Measurements from ENCODE around the gene CCR7. TPM values are rescaled to one million over a fixed set of nuclear protein-coding genes. Genes with fewer than 3 reads are reported as not detected.

CCR7 gene
- total and polyA plus RNA-seq, 9 donors: 0.18 to 2.5 (median 0.37) TPM; not detected in 2

GRCh38 chr17:40612599-40613244 is 47.5 kb upstream of the CCR7 start:
- Histone ChIP-seq H3K27ac (no peak overlapping the region), H3K9me3 (no peaks in the 10 kb centered on the region), H3K4me1 (ENCODE audit: insufficient read depth) (peaks cover 9% of the 10 kb centered on the region), H3K4me3 (no peak overlapping the region), H3K27me3 (no peaks in the 10 kb centered on the region), H3K36me3 (no peaks in the 10 kb centered on the region)
- 77 to 84% (median 77%) methylated on average over 11 of the region's 11 CpGs for WGBS, 3 donors
- TF ChIP-seq CTCF (IDR thresholded peaks at IDR 0.05) (no peak), EP300 (IDR thresholded peaks at IDR 0.05) (no peak), POLR2A (IDR thresholded peaks at IDR 0.05) (no peak)
- DNase-seq: no peak
- intact Hi-C loops (cut with DNase I): no loop called here

- intact Hi-C loops (cut with DNase I): no loop called here
- Histone ChIP-seq H3K4me3 (no peak overlapping the region), H3K27ac (no peak overlapping the region), H3K9me3 (no peaks in the 10 kb centered on the region), H3K4me1 (ENCODE audit: insufficient read depth) (peaks cover 9% of the 10 kb centered on the region), H3K27me3 (no peaks in the 10 kb centered on the region), H3K36me3 (no peaks in the 10 kb centered on the region)
- DNase-seq: no peak
- 56 to 63% (median 58%) methylated on average over 7 of the region's 7 CpGs for WGBS, 3 donors
- TF ChIP-seq EP300 (IDR thresholded peaks at IDR 0.05) (no peak), POLR2A (IDR thresholded peaks at IDR 0.05) (no peak), CTCF (IDR thresholded peaks at IDR 0.05) (no peak)
Observed at GRCh38 chr17:40611840-40612474, 46.7 kb upstream of the CCR7 start.

- 44 to 70% (median 44%) methylated on average over 2 of the region's 2 CpGs for WGBS, 3 donors
- Histone ChIP-seq H3K36me3 (no peaks in the 10 kb centered on the region), H3K4me1 (ENCODE audit: insufficient read depth) (peaks cover 4% of the 10 kb centered on the region), H3K27me3 (no peaks in the 10 kb centered on the region), H3K9me3 (no peaks in the 10 kb centered on the region), H3K27ac (no peak overlapping the region), H3K4me3 (no peak overlapping the region)
- TF ChIP-seq POLR2A (IDR thresholded peaks at IDR 0.05): no peak
- no peak for TF ChIP-seq EP300 (IDR thresholded peaks at IDR 0.05)
- no peak for TF ChIP-seq CTCF (IDR thresholded peaks at IDR 0.05)
- no peak for DNase-seq
- intact Hi-C loops (cut with DNase I): no loop called here
Observed at GRCh38 chr17:40610359-40610758, 45.1 kb upstream of the CCR7 start.

- WGBS, 3 donors: 79 to 85% (median 80%) methylated on average over 6 of the region's 6 CpGs
- TF ChIP-seq POLR2A (IDR thresholded peaks at IDR 0.05) (no peak), CTCF (IDR thresholded peaks at IDR 0.05) (no peak), EP300 (IDR thresholded peaks at IDR 0.05) (no peak)
- Histone ChIP-seq H3K27me3 (no peaks in the 10 kb centered on the region), H3K36me3 (no peaks in the 10 kb centered on the region), H3K27ac (no peak overlapping the region), H3K9me3 (no peaks in the 10 kb centered on the region), H3K4me1 (ENCODE audit: insufficient read depth) (no peaks in the 10 kb centered on the region), H3K4me3 (no peak overlapping the region)
- DNase-seq: no peak
- intact Hi-C loops (cut with DNase I): no loop called here
Observed at GRCh38 chr17:40608061-40608581, 42.8 kb upstream of the CCR7 start.

Measured in ovary (tissue), 9 donors.